ENCODE results near the gene GRIK3.

Gene GRIK3

DNA sequence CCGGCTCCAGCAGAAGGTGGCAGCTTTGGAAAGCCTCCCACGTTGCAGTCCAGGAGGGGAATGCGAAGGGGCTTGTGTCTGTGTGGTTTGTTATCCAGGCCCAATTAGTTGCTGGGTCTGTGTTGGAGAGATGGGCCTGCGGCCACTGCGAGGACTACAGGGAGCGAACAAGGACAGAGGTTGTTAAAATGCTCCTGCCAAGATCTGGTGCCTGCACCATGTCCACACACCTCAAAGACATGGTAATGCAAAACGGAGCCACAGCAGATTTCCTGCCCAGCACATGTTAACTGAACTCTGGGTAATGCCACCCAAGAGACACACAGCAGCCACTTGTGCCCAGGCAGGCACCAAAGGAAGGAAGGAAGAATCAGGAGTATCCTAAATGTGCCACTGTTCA lies 18.6 kb downstream of the GRIK3 start:
- no peaks in the 10 kb centered on the region for H3K36me3 Mint-ChIP-seq (ENCODE audit: low read depth)

DNA sequence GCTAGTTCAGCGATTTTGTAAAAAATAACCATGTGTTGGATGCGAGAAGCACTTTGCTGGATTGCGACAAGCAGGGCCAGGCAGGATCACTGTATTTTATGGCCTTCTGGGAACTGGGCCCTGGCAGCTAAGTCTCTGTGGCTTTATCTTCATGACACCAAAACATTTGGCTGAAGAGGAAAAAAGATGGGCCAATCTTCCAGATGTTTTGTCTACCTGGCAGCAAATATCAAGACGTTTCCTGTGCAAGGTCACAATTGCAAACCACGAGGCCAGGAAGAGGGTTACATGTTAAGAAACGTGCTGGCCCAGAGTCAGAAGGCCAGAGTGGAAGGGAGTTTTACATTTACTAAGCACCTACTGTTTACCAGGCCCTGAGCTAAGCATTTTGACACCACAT lies 22.1 kb downstream of the GRIK3 start:
- no peak overlapping the region for H3K4me3 Mint-ChIP-seq
- H3K4me1 Mint-ChIP-seq (ENCODE audit: low read depth), result no peaks in the 10 kb centered on the region
- no peaks in the 10 kb centered on the region for H3K36me3 Mint-ChIP-seq (ENCODE audit: low read depth)
- no peaks in the 10 kb centered on the region for H3K9me3 Mint-ChIP-seq
- no peaks in the 10 kb centered on the region for H3K27me3 Mint-ChIP-seq (ENCODE audit: low read depth)
- H3K27ac Mint-ChIP-seq, result no peak overlapping the region
- no peak for DNase-seq (ENCODE audit: low spot score)

More for the DNA sequence above, 18.6 kb downstream of the GRIK3 start:
- Mint-ChIP-seq H3K27me3 (ENCODE audit: low read depth) (no peaks in the 10 kb centered on the region), H3K4me3 (no peak overlapping the region), H3K9me3 (no peaks in the 10 kb centered on the region), H3K27ac (no peak overlapping the region), H3K4me1 (ENCODE audit: low read depth) (no peaks in the 10 kb centered on the region)
- no peak for DNase-seq (ENCODE audit: low spot score)

DNA sequence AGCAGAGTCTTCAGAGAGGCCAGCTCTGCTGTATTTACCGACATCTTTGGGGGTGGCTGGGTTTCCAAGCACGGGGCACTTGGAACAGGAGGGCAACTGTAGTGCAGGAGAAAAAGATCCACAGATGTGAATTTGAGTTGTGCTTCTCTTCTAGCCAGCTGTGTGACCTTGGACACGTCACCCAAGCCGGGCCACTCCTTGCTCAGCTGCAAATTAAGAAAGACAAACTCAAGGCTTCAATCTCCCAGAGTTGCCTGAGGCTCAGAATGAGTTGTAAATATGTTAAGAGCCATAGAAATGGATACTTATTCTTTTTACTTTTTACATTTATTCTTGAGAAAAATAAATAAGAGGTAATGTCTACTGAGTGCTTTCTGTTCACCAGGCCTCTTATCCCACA lies 24.3 kb downstream of the GRIK3 start:
- DNase-seq (ENCODE audit: low spot score), result no peak
- Mint-ChIP-seq H3K9me3 (no peaks in the 10 kb centered on the region), H3K4me3 (no peak overlapping the region), H3K27ac (no peak overlapping the region), H3K36me3 (ENCODE audit: low read depth) (no peaks in the 10 kb centered on the region), H3K4me1 (ENCODE audit: low read depth) (no peaks in the 10 kb centered on the region), H3K27me3 (ENCODE audit: low read depth) (no peaks in the 10 kb centered on the region)

DNA sequence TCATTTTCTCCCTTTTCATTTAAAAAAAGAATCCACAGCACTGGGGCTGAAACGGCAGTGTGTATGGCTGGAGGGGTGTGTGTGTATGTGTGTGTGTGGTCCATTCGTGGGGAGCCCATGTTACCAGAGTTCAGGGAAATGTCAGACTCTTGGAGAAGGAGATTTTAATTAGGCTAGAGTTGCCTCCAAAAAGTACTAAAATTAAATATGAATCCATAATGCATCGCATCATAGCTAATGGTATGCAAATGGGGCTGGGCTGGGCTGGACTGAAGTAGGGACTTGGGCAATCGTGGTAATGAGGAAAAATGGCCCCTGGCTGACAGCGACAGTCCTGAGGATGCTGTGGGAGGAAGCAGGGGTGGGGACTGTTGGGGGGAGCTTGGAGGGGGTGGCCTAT lies 24.8 kb downstream of the GRIK3 start:
- no peak overlapping the region for H3K27ac Mint-ChIP-seq
- no peaks in the 10 kb centered on the region for H3K4me1 Mint-ChIP-seq (ENCODE audit: low read depth)
- H3K9me3 Mint-ChIP-seq, result no peaks in the 10 kb centered on the region
- DNase-seq (ENCODE audit: low spot score), result no peak
- H3K27me3 Mint-ChIP-seq (ENCODE audit: low read depth), result no peaks in the 10 kb centered on the region
- no peak overlapping the region for H3K4me3 Mint-ChIP-seq
- H3K36me3 Mint-ChIP-seq (ENCODE audit: low read depth), result no peaks in the 10 kb centered on the region

DNA sequence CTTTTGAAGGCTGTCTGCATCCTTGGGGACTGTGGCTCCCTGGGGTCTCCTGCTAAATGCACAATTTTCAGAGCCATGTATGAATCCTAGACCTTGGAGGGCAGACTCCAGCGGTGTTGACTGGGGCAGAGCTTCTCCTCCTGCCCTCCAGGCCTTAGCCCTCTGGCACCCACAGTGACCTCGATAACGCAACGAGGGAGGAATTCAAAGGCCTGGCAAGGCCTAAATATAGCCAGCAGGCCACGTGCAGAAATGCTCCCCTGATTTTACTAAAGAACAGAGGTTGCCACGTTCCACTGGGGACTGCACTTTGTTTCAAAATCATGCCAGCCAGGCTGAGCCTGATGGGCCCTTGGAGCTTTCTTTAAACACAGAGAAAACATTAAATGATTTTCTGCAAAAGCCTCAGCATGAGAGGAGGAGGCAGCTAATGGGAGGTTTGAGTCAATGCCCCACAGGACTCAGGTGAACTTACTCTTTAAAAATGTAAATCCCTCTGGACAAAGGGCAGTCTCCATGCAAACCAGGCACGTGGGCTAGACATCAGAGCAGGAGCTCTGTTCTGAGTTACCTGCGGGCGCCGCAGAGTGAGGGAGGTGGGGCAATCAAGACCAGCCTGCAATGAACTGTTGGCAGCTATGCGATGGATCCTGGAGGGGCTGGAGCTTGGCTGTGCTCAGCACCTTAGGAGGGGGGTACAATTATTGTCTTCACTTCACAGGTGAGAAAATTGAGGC lies 28.0 kb downstream of the GRIK3 start:
- no peak for DNase-seq (ENCODE audit: low spot score)

DNA sequence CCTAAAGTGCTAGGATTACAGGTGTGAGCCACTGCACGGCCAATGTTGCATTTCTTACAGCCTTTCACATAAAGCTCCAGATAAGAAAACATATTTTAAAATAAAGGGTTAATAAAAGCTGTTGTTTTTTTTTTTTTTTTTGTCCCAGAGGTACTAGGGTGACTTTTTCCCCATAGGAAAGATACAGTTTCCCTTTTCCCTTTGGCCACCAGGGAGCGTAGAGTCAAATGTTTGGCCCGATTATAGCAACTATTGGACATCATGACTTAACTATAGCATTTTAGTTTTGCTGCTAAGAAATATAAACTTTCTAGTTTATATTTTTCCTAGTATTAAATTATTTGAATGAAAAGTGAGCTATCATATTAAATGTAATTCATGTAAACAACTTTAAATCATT lies 31.4 kb downstream of the GRIK3 start:
- no peak for DNase-seq (ENCODE audit: low spot score)
- no peaks in the 10 kb centered on the region for H3K9me3 Mint-ChIP-seq
- H3K27me3 Mint-ChIP-seq (ENCODE audit: low read depth), result peaks cover 2% of the 10 kb centered on the region
- no peaks in the 10 kb centered on the region for H3K4me1 Mint-ChIP-seq (ENCODE audit: low read depth)
- H3K27ac Mint-ChIP-seq, result no peak overlapping the region
- no peaks in the 10 kb centered on the region for H3K36me3 Mint-ChIP-seq (ENCODE audit: low read depth)
- H3K4me3 Mint-ChIP-seq, result no peak overlapping the region

More for the DNA sequence above, 28.0 kb downstream of the GRIK3 start:
- no peaks in the 10 kb centered on the region for H3K9me3 Mint-ChIP-seq
- H3K4me1 Mint-ChIP-seq (ENCODE audit: low read depth), result no peaks in the 10 kb centered on the region
- no peaks in the 10 kb centered on the region for H3K27me3 Mint-ChIP-seq (ENCODE audit: low read depth)
- no peak overlapping the region for H3K4me3 Mint-ChIP-seq
- H3K36me3 Mint-ChIP-seq (ENCODE audit: low read depth), result no peaks in the 10 kb centered on the region
- no peak overlapping the region for H3K27ac Mint-ChIP-seq

DNA sequence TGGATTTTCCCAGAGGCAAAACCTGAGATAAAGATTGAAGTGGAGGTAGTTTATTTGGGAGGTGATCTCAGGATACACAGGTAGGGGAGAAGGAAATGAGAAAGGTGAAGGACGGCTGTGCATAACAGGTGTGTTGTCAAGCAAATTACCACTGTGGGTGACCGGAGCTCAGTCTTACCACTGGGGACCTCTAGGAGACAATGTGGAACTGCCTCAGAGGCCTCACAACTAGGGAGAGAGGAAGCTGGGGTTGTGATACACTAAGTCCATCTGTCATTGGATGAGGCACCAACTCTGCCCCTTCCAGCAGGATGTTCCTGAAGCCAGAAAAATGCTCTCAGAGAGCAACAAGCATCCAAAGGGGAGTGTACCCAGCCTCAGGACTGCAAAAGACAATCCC lies 32.6 kb downstream of the GRIK3 start:
- Mint-ChIP-seq H3K4me3 (no peak overlapping the region), H3K27me3 (ENCODE audit: low read depth) (peaks cover 2% of the 10 kb centered on the region), H3K9me3 (no peaks in the 10 kb centered on the region), H3K4me1 (ENCODE audit: low read depth) (no peaks in the 10 kb centered on the region), H3K27ac (no peak overlapping the region), H3K36me3 (ENCODE audit: low read depth) (no peaks in the 10 kb centered on the region)
- no peak for DNase-seq (ENCODE audit: low spot score)

DNA sequence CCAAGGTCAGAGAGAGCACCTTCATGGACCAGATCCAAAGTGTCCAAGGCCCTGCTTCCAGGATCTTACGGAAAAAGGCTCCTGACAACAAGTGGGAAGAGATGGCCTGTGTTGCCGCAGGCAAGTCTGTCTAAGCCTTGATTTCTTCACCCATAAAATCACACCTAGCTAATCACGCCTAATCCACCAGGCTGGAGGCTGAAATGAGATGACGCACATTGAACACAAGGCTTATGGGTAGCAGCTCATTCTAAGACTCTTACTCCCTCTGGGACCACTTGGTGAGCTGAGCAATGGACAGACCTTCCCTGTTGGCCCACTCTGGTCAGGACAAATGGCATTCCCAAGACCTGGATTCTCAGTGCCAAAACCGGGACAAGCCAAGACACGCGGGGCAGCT lies 38.2 kb downstream of the GRIK3 start:
- no peaks in the 10 kb centered on the region for H3K36me3 Mint-ChIP-seq (ENCODE audit: low read depth)
- H3K27ac Mint-ChIP-seq, result no peak overlapping the region
- H3K9me3 Mint-ChIP-seq, result no peaks in the 10 kb centered on the region

DNA sequence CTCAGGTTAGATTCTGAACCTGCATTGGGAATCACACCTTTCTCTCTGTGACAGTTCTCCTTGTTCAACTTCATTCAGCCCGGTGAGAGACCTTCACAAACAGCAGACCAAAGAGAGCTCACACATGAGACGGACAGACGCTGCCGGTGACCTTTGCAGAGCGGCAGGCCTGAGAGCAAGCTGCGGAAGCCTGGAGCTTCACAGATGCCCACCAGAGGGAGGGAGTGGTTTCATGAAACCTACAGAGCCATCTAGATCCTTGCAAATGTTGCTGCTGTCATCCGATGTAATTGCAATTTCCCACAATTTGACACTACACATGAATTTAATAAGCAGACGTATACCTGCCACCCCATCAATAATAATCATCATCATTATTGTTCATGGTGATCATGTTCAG lies 39.4 kb downstream of the GRIK3 start:
- no peak for DNase-seq (ENCODE audit: low spot score)
- no peak overlapping the region for H3K4me3 Mint-ChIP-seq
- no peaks in the 10 kb centered on the region for H3K4me1 Mint-ChIP-seq (ENCODE audit: low read depth)
- no peaks in the 10 kb centered on the region for H3K9me3 Mint-ChIP-seq
- no peaks in the 10 kb centered on the region for H3K27me3 Mint-ChIP-seq (ENCODE audit: low read depth)
- no peaks in the 10 kb centered on the region for H3K36me3 Mint-ChIP-seq (ENCODE audit: low read depth)
- no peak overlapping the region for H3K27ac Mint-ChIP-seq

More for the DNA sequence above, 38.2 kb downstream of the GRIK3 start:
- no peak for DNase-seq (ENCODE audit: low spot score)
- Mint-ChIP-seq H3K4me1 (ENCODE audit: low read depth) (no peaks in the 10 kb centered on the region), H3K27me3 (ENCODE audit: low read depth) (peaks cover 2% of the 10 kb centered on the region), H3K4me3 (no peak overlapping the region)

DNA sequence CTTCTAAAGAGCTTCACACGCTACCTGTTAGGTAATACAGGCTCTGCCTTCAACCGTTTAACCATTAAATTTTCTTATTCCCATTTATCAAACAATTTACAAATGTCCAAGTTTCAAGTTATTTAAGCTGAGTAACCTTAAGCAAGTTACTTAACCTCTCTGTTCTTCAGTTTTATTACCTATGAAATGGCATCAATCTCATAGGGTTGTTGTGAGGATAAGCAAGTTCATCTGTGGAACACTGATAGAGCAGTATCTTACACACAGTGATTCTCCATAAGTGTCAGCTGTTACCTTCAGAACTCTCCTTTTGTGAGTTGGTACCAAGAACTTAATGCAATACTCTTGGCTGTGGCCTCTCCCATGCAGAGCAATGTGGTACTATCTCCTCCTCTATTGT lies 40.0 kb downstream of the GRIK3 start:
- H3K9me3 Mint-ChIP-seq, result no peaks in the 10 kb centered on the region
- DNase-seq (ENCODE audit: low spot score), result no peak
- no peak overlapping the region for H3K4me3 Mint-ChIP-seq
- no peak overlapping the region for H3K27ac Mint-ChIP-seq
- H3K36me3 Mint-ChIP-seq (ENCODE audit: low read depth), result no peaks in the 10 kb centered on the region
- no peaks in the 10 kb centered on the region for H3K27me3 Mint-ChIP-seq (ENCODE audit: low read depth)
- no peaks in the 10 kb centered on the region for H3K4me1 Mint-ChIP-seq (ENCODE audit: low read depth)

DNA sequence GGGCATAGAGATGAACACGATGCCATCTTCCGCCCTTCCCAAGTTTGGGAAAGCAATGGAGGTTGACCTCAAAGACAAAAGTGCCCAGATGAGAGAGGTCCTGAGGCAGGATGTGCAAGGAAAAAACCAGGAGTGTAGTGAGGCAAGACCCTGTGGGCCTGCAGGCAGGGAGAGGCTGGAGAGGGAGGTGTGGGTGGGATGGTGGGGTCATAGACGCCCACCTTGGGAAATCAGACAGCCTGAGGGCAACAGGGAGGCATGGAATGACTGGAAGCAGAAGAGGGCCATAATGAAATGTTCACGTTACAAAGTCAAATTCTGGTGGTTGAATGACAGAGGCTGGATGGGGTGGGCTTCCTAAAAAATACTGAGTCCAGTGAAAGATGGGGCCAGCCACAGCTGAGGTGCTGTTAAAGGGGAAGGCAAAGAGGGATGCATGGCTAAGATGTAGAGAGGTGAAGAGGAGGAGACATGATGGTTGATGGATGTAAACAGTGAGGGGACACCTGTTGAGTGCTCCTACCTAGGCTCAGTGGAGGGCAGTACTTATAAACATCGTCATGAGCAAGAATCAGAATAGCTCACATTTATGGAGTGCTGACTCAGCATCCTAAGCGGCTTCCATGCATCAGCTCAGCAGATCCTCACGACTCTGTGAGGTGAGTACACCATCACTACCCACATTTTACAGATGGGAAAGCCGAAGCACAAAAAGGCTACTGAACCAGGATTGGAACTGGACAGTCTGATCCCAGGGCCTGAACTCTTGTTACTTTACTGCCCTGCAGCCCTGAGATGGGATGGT lies 42.0 kb downstream of the GRIK3 start:
- no peaks in the 10 kb centered on the region for H3K4me1 Mint-ChIP-seq (ENCODE audit: low read depth)
- no peak overlapping the region for H3K4me3 Mint-ChIP-seq
- H3K27ac Mint-ChIP-seq, result no peak overlapping the region
- H3K27me3 Mint-ChIP-seq (ENCODE audit: low read depth), result no peaks in the 10 kb centered on the region
- H3K36me3 Mint-ChIP-seq (ENCODE audit: low read depth), result no peaks in the 10 kb centered on the region
- no peaks in the 10 kb centered on the region for H3K9me3 Mint-ChIP-seq
- no peak for DNase-seq (ENCODE audit: low spot score)

DNA sequence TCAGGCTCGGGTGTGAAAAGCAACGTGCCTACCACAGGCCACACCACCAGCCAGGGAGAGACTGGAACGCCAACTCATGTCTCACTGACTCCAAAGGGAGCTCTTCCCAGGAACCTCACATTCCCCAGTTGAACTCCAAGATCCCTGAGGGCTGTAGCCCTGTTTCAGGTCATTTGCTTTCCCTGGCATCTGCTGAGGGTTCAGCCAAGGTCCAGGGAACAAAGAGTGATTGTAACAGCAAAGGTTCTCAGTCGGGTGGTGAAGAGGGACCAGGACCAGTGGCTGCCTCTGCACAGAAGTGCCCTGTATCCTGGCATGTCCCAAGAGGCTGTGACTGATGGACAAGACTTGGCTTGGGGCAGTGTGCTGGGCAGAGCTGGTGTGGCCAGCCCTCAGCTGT lies 42.8 kb downstream of the GRIK3 start:
- H3K27me3 Mint-ChIP-seq (ENCODE audit: low read depth), result no peaks in the 10 kb centered on the region
- H3K27ac Mint-ChIP-seq, result no peak overlapping the region
- no peak for DNase-seq (ENCODE audit: low spot score)
- no peaks in the 10 kb centered on the region for H3K36me3 Mint-ChIP-seq (ENCODE audit: low read depth)
- no peaks in the 10 kb centered on the region for H3K4me1 Mint-ChIP-seq (ENCODE audit: low read depth)
- H3K4me3 Mint-ChIP-seq, result no peak overlapping the region
- H3K9me3 Mint-ChIP-seq, result no peaks in the 10 kb centered on the region

DNA sequence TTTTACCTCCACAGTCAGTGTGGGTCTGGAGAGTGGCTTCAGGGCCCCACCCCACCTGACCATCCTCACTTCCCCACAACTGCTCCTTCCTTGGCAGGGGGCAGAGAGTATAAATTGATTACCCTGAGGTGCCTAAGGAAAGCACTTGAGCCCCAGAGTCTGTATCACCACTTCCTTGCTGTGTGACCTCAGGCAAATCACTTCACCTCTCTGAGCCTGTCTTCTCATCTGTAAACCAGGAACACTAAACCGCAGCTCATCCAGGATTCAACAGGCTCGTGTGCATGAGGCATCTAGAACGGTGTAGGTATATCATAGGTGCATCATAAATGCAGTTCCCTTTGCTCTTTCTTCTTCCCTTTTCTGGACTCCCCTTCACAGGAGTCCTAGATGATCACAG lies 43.4 kb downstream of the GRIK3 start:
- H3K4me3 Mint-ChIP-seq, result no peak overlapping the region
- no peaks in the 10 kb centered on the region for H3K9me3 Mint-ChIP-seq
- no peak overlapping the region for H3K27ac Mint-ChIP-seq
- no peaks in the 10 kb centered on the region for H3K4me1 Mint-ChIP-seq (ENCODE audit: low read depth)
- DNase-seq (ENCODE audit: low spot score), result no peak
- H3K27me3 Mint-ChIP-seq (ENCODE audit: low read depth), result no peaks in the 10 kb centered on the region
- H3K36me3 Mint-ChIP-seq (ENCODE audit: low read depth), result no peaks in the 10 kb centered on the region

DNA sequence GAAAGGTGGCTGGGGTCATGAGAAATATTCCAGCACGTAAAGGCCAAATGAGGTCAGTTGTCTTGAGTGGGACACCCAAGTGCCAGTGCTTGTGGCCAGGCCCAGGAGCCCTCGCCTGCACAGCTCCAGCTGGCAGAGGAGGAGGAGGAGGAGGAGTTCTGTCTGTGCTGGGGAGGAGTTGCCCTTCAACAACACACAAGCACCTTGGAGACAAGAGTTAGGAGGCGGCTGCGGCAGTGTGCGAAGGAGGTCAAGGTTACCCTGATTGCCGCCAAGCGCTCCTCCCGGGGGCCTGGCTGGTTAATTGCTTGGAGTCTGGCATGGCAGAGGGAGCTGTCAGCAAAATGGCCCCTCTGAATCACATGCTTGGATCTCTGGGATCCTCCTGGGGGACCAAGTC lies 45.1 kb downstream of the GRIK3 start:
- H3K4me3 Mint-ChIP-seq, result no peak overlapping the region
- H3K27ac Mint-ChIP-seq, result no peak overlapping the region
- H3K27me3 Mint-ChIP-seq (ENCODE audit: low read depth), result no peaks in the 10 kb centered on the region
- DNase-seq (ENCODE audit: low spot score), result no peak
- H3K4me1 Mint-ChIP-seq (ENCODE audit: low read depth), result no peaks in the 10 kb centered on the region
- H3K9me3 Mint-ChIP-seq, result no peaks in the 10 kb centered on the region
- H3K36me3 Mint-ChIP-seq (ENCODE audit: low read depth), result no peaks in the 10 kb centered on the region
